Endothelial cell of umbilical vein (primary cell): ENCODE measurements around the gene ANGEL2. TPM values are rescaled to one million over a fixed set of nuclear protein-coding genes. Genes with fewer than 3 reads are reported as not detected.

Source experiments
- BruUV-seq: library from RNA; stranded (reverse); fragments of 400-500 nt; replicated peaks from 2 replicates; lab custom pipeline; 2021; lab: Mats Ljungman, UMichigan
- CTCF ChIA-PET: fragments of 300-600, 350-600 bp; sonication (Branson Sonifier 250); formaldehyde crosslinking; loops from one replicate; lab custom pipeline; 2021; ENCODE audit warnings: antibody characterized with exemption, inconsistent platforms; lab: Charles Lee
- POLR2A ChIA-PET: fragments of 300-600, 350-600 bp; sonication (Branson Sonifier 250); formaldehyde crosslinking; loops from one replicate; lab custom pipeline; 2021; ENCODE audit warnings: antibody characterized with exemption, inconsistent platforms; lab: Charles Lee
- DNase-seq: peaks from one replicate; pipeline ENCODE4 v3.0.0-alpha.2; 2011; ENCODE audit warnings: low read depth, low spot score
- FAIRE-seq: peaks from 2 replicates; lab custom pipeline; 2011; peaks lifted over from hg19 to GRCh38; lab: Jason Lieb, UNC
- H2AFZ ChIP-seq: 2 replicates; pipeline ENCODE4 v1.6.0; 2012; ENCODE audit warnings: low read depth, low read length, control low read depth, inconsistent platforms
- H3K27ac ChIP-seq: 2 replicates; pipeline ENCODE4 v1.5.1; 2011; ENCODE audit warnings: low read depth, mild to moderate bottlenecking, control low read depth, low read length, moderate library complexity; ENCODE audit not compliant: insufficient read depth
- H3K27me3 ChIP-seq, 2 experiments: 2 replicates each; pipeline versions ENCODE4 v1.6.0 to v1.6.1; 2011; ENCODE audit warnings: low read length in 2 of 2, mixed read lengths in 1 of 2; ENCODE audit not compliant: control insufficient read depth in 2 of 2, insufficient read depth in 2 of 2
- H3K36me3 ChIP-seq, 2 experiments: 2 replicates in 1 of 2; 3 replicates in 1 of 2; pipeline ENCODE4 v1.5.1; 2011; ENCODE audit warnings: low read length in 2 of 2, mild to moderate bottlenecking in 1 of 2, moderate library complexity in 1 of 2; ENCODE audit not compliant: control insufficient read depth in 2 of 2, insufficient read depth in 2 of 2; ENCODE audit errors: extremely low read depth in 1 of 2
- H3K4me1 ChIP-seq: 3 replicates; pipeline ENCODE4 v1.5.1; 2011; ENCODE audit warnings: mild to moderate bottlenecking, low read length; ENCODE audit not compliant: control insufficient read depth, insufficient read depth; ENCODE audit errors: extremely low read depth
- H3K4me2 ChIP-seq: 2 replicates; pipeline ENCODE4 v1.6.1; 2011; ENCODE audit warnings: low read length, control low read depth, mixed read lengths; ENCODE audit not compliant: insufficient read depth
- H3K4me3 ChIP-seq, 3 experiments: fragments of 200-600 bp in 1 of 3; sonication (generic), shearing (Covaris generic) in 1 of 3; replicated peaks in 1 of 3; 2 replicates each; pipeline ENCODE4 v1.5.1; 2011 to 2016; ENCODE audit warnings: control low read depth in 3 of 3, low read length in 3 of 3, mild to moderate bottlenecking in 2 of 3, inconsistent platforms in 1 of 3, low read depth in 1 of 3, moderate library complexity in 1 of 3; ENCODE audit not compliant: insufficient read depth in 1 of 3
- H3K79me2 ChIP-seq: 2 replicates; pipeline ENCODE4 v1.6.0; 2012; ENCODE audit warnings: low read length, inconsistent platforms; ENCODE audit not compliant: control insufficient read depth, insufficient read depth
- H3K9ac ChIP-seq: replicated peaks from 2 replicates; pipeline ENCODE3; 2011; ENCODE audit warnings: low read length, control low read depth; ENCODE audit not compliant: insufficient read depth; ENCODE audit errors: extremely low read depth
- H3K9me1 ChIP-seq: replicated peaks from 3 replicates; pipeline ENCODE4 v1.6.0; 2011; ENCODE audit warnings: mild to moderate bottlenecking, low read length; ENCODE audit not compliant: control insufficient read depth, insufficient read depth; ENCODE audit errors: extremely low read depth
- H3K9me3 ChIP-seq: replicated peaks from 2 replicates; pipeline ENCODE4 v1.5.1; 2012; ENCODE audit warnings: low read length, inconsistent platforms; ENCODE audit not compliant: control insufficient read depth, insufficient read depth
- H4K20me1 ChIP-seq: replicated peaks from 2 replicates; pipeline ENCODE3; 2011; ENCODE audit warnings: mild to moderate bottlenecking, low read length; ENCODE audit not compliant: control insufficient read depth, insufficient read depth; ENCODE audit errors: extremely low read depth
- EZH2 ChIP-seq: IDR thresholded peaks from 2 replicates; pipeline ENCODE4 v1.6.1; 2012; ENCODE audit warnings: borderline replicate concordance, low read depth, mild to moderate bottlenecking, moderate library complexity, low read length, inconsistent platforms; ENCODE audit not compliant: severe bottlenecking
- FOS ChIP-seq: IDR thresholded peaks from 2 replicates; pipeline ENCODE4 v1.6.1; 2011; ENCODE audit warnings: mild to moderate bottlenecking, low read length, moderate library complexity, borderline replicate concordance; ENCODE audit not compliant: insufficient read depth
- GATA2 ChIP-seq: IDR thresholded peaks from 2 replicates; pipeline ENCODE4 v1.7.0; 2011; ENCODE audit warnings: low read depth, mild to moderate bottlenecking, moderate library complexity, mixed read lengths, low read length; ENCODE audit not compliant: insufficient read length, insufficient read depth
- JUN ChIP-seq: IDR thresholded peaks from 2 replicates; pipeline ENCODE4 v1.6.1; 2011; ENCODE audit warnings: borderline replicate concordance, low read depth; ENCODE audit not compliant: insufficient read length, insufficient read depth
- MYC ChIP-seq: IDR thresholded peaks from one replicate; pipeline ENCODE4 v1.6.1; 2011; ENCODE audit warnings: mild to moderate bottlenecking, low read depth, low read length
- POLR2A ChIP-seq: IDR thresholded peaks from 2 replicates; pipeline ENCODE4 v1.6.1; 2012; ENCODE audit warnings: low read depth, mild to moderate bottlenecking, control low read depth, low read length
- POLR2AphosphoS5 ChIP-seq: IDR thresholded peaks from 2 replicates; pipeline ENCODE4 v1.6.1; 2012; ENCODE audit warnings: low read depth, mild to moderate bottlenecking, control low read depth, low read length, moderate library complexity; ENCODE audit not compliant: insufficient read depth
- dilution Hi-C: fragments of 300-500 bp; cut with MboI; formaldehyde crosslinking; loops from one replicate; pipeline ENCODE4 v1.15.0; 2019; ENCODE audit warnings: low sequenced_read_pairs; ENCODE audit not compliant: extremely low pct_ligation_motif_present
- intact Hi-C: fragments of 100-400 bp; cut with micrococcal nuclease; formaldehyde crosslinking; loops from one replicate; pipeline ENCODE4 v1.10.0; 2022
- polyA plus RNA-seq, 4 experiments: library from polyadenylated mRNA; depleted of rRNA in 3 of 4; stranded (reverse) in 3 of 4; unstranded in 1 of 4; fragments of >200 nt; gene quantifications; 2 replicates each; pipeline versions ENCODE4 v1.2.1 to v1.2.3, GENCODE V29; 2011 to 2012; ENCODE audit warnings: missing spikeins in 1 of 4
- total RNA-seq: library from RNA; stranded (reverse); gene quantifications from 2 replicates; pipeline ENCODE4 v1.2.3, GENCODE V29; 2021
- TF ChIP-seq, protein P1 (sequence below): IDR thresholded peaks from 2 replicates; pipeline ENCODE4 v1.6.1; 2011; ENCODE audit not compliant: insufficient read depth, insufficient read length
- TF ChIP-seq, protein P2 (sequence below), 2 donors: IDR thresholded peaks; 1 replicate in 1 of 2; 2 replicates in 1 of 2; pipeline ENCODE4 v1.5.1; 2011; ENCODE audit warnings: low read length in 2 of 2, mild to moderate bottlenecking in 2 of 2, moderate library complexity in 2 of 2, control low read depth in 1 of 2, inconsistent platforms in 1 of 2, low read depth in 1 of 2; ENCODE audit not compliant: insufficient read depth in 1 of 2; ENCODE audit errors: extremely low read depth in 1 of 2

The ANGEL2 gene
- total and polyA plus RNA-seq, 2 donors (not counting 3 experiments of a cell fraction or from before 2014, with no cell fraction given), result 11.9 to 39.1 TPM

DNA sequence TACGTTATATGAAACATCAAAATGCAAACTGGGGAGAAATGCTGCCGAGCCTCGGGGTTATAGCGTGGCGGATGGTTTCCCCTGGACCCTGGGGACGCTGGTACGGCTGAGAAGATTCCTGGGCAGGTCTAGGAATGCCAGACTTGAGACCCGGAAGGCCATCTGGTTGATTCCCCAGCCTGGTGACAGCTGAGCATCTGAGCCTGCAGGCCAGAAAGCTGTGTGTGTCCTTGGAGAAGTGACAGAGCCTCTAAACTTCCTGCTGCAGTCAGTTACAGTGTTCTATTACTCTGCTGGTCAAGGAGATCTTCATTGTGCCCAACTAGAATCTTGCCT lies 63.1 kb downstream of the ANGEL2 start:
- peaks cover 12 to 13% of the 10 kb centered on the region in 2 experiments for H3K27me3 ChIP-seq
- BruUV-seq, result no TSS peak
- intact Hi-C loops, result no loop called here
- H3K9me1 ChIP-seq, result no peaks in the 10 kb centered on the region
- H3K79me2 ChIP-seq, result no peaks in the 10 kb centered on the region
- no peak overlapping the region for H3K4me3 ChIP-seq
- H3K27ac ChIP-seq, result no peak overlapping the region
- H2AFZ ChIP-seq, result no peak overlapping the region
- H3K9ac ChIP-seq, result no peak overlapping the region
- no peaks in the 10 kb centered on the region for H4K20me1 ChIP-seq
- no peak overlapping the region for H3K4me2 ChIP-seq
- no peaks in the 10 kb centered on the region for H3K36me3 ChIP-seq
- dilution Hi-C loops, result no loop called here
- H3K9me3 ChIP-seq, result no peaks in the 10 kb centered on the region
- DNase-seq (no peak), FAIRE-seq (no peak)
- peaks cover 9% of the 10 kb centered on the region for H3K4me1 ChIP-seq
- ChIA-PET CTCF (interaction anchor here (2.4 kb wide), 1 partner anchor 287 kb away, joined by 7 read pairs; no protein-coding TSS in a partner anchor), POLR2A (no interaction called here)
- TF ChIP-seq EZH2 (no peak), POLR2A (no peak), JUN (no peak), MYC (no peak), FOS (no peak), GATA2 (no peak), POLR2AphosphoS5 (no peak)
- TF ChIP-seq, protein P1, sequence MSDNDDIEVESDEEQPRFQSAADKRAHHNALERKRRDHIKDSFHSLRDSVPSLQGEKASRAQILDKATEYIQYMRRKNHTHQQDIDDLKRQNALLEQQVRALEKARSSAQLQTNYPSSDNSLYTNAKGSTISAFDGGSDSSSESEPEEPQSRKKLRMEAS, result no peak
- TF ChIP-seq, protein P2, sequence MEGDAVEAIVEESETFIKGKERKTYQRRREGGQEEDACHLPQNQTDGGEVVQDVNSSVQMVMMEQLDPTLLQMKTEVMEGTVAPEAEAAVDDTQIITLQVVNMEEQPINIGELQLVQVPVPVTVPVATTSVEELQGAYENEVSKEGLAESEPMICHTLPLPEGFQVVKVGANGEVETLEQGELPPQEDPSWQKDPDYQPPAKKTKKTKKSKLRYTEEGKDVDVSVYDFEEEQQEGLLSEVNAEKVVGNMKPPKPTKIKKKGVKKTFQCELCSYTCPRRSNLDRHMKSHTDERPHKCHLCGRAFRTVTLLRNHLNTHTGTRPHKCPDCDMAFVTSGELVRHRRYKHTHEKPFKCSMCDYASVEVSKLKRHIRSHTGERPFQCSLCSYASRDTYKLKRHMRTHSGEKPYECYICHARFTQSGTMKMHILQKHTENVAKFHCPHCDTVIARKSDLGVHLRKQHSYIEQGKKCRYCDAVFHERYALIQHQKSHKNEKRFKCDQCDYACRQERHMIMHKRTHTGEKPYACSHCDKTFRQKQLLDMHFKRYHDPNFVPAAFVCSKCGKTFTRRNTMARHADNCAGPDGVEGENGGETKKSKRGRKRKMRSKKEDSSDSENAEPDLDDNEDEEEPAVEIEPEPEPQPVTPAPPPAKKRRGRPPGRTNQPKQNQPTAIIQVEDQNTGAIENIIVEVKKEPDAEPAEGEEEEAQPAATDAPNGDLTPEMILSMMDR (IDR thresholded peaks at IDR 0.05; ENCODE audit: extremely low read depth in 1 of 2, insufficient read depth in 1 of 2, low read depth in 1 of 2, low read length in 2 of 2), result no peak
